Cardiac muscle cell (in vitro differentiated cells and primary cell): ENCODE data around the gene C15orf39. TPM values are rescaled to one million over a fixed set of nuclear protein-coding genes. Genes with fewer than 3 reads are reported as not detected.

Experiments used
- DNase-seq, 2 donors: peaks; one replicate each; pipeline versions ENCODE4 v3.0.0 to v3.0.0-alpha.2; 2010 to 2017; ENCODE audit warnings: low read depth in 1 of 2, low spot score in 1 of 2
- H3K27ac ChIP-seq: fragments of 200-600 bp; sonication (generic); 2 replicates; pipeline ENCODE4 v1.5.1; 2016
- H3K27me3 ChIP-seq: fragments of 200-600 bp; sonication (generic); 2 replicates; pipeline ENCODE4 v1.6.0; 2016; ENCODE audit warnings: control low read depth
- H3K36me3 ChIP-seq: fragments of 200-600 bp; sonication (generic); 2 replicates; pipeline ENCODE4 v1.5.1; 2016; ENCODE audit warnings: control low read depth
- H3K4me1 ChIP-seq: fragments of 200-600 bp; sonication (generic); 2 replicates; pipeline ENCODE4 v1.8.1; 2017; ENCODE audit warnings: low read depth, mild to moderate bottlenecking, mixed run types
- H3K4me3 ChIP-seq: fragments of 200-600 bp; sonication (generic); 2 replicates; pipeline ENCODE4 v1.5.1; 2016; ENCODE audit warnings: mild to moderate bottlenecking
- H3K9me3 ChIP-seq: fragments of 200-600 bp; sonication (generic); 2 replicates; pipeline ENCODE4 v1.5.1; 2017; ENCODE audit warnings: low read depth, mild to moderate bottlenecking, control low read depth
- polyA plus RNA-seq: library from polyadenylated mRNA; unstranded; fragments of >200 nt; fragmentation: Nextera tagmentation; extraction: Ambion mirVana; gene quantifications from 2 replicates; pipeline ENCODE4 v1.2.1, GENCODE V29; 2016
- total RNA-seq: library from RNA; depleted of rRNA; stranded (reverse); fragments of >200 nt; gene quantifications from 2 replicates; pipeline ENCODE4 v1.2.3, GENCODE V29; 2016
- TF ChIP-seq, protein P1 (sequence below): IDR thresholded peaks from 2 replicates; pipeline ENCODE4 v1.5.1; 2012; ENCODE audit warnings: low read depth, mild to moderate bottlenecking, low read length

C15orf39 gene
- total and polyA plus RNA-seq, 2 experiments from 2014 or later, result 8.6 to 35.1 TPM

GRCh38 chr15:75195122-75195765 lies 6.4 kb upstream of the C15orf39 start:
- H3K27me3 ChIP-seq, result no peaks in the 10 kb centered on the region
- peak; percentile 40 to 82 for DNase-seq
- peaks cover 31% of the 10 kb centered on the region for H3K4me1 ChIP-seq
- no peaks in the 10 kb centered on the region for H3K36me3 ChIP-seq
- H3K4me3 ChIP-seq, result no peak overlapping the region
- no peaks in the 10 kb centered on the region for H3K9me3 ChIP-seq
- TF ChIP-seq, protein P1, sequence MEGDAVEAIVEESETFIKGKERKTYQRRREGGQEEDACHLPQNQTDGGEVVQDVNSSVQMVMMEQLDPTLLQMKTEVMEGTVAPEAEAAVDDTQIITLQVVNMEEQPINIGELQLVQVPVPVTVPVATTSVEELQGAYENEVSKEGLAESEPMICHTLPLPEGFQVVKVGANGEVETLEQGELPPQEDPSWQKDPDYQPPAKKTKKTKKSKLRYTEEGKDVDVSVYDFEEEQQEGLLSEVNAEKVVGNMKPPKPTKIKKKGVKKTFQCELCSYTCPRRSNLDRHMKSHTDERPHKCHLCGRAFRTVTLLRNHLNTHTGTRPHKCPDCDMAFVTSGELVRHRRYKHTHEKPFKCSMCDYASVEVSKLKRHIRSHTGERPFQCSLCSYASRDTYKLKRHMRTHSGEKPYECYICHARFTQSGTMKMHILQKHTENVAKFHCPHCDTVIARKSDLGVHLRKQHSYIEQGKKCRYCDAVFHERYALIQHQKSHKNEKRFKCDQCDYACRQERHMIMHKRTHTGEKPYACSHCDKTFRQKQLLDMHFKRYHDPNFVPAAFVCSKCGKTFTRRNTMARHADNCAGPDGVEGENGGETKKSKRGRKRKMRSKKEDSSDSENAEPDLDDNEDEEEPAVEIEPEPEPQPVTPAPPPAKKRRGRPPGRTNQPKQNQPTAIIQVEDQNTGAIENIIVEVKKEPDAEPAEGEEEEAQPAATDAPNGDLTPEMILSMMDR, result no peak
- no peak overlapping the region for H3K27ac ChIP-seq

- H3K27me3 ChIP-seq, result no peaks in the 10 kb centered on the region
- DNase-seq, result peak in 1 of 2 donors; percentile 50
- TF ChIP-seq, protein P1, result no peak
- H3K4me3 ChIP-seq, result no peak overlapping the region
- peaks cover 37% of the 10 kb centered on the region for H3K4me1 ChIP-seq
- no peak overlapping the region for H3K27ac ChIP-seq
- H3K36me3 ChIP-seq, result no peaks in the 10 kb centered on the region
- no peaks in the 10 kb centered on the region for H3K9me3 ChIP-seq
Measured at GRCh38 chr15:75195766-75196241, 5.9 kb upstream of the C15orf39 start.

DNA sequence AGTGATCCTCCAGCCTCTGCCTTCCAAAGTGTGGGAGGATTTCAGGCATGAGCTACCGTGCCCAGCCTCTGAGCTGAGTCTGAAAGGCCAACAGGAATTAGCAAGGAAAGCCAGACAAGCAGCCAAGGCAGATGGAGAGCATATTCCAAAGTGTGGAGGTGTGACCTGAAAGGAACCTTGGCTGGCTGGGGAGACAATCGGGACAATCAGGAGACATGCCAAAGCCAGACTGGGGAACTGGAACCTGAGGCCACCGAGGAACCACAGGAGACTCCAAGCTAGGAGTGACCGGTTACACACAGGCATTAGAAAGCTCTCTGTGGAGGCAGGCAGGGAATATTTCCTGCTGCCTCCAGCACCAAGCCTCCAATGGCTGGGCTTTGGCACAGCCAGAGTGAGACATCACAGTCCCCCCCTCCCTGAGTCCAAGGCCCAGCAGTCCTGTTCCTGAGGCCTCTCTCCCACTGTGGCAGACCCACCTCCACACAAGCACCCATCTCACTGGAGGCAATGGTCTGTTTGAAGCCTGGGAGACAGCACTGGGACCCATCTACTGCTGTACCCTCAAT lies 4.5 kb upstream of the C15orf39 start:
- Histone ChIP-seq H3K36me3 (no peaks in the 10 kb centered on the region), H3K27ac (no peak overlapping the region), H3K4me1 (peaks cover 41% of the 10 kb centered on the region), H3K9me3 (no peaks in the 10 kb centered on the region), H3K4me3 (no peak overlapping the region), H3K27me3 (no peaks in the 10 kb centered on the region)
- no peak for DNase-seq
- TF ChIP-seq, protein P1, result no peak

DNA sequence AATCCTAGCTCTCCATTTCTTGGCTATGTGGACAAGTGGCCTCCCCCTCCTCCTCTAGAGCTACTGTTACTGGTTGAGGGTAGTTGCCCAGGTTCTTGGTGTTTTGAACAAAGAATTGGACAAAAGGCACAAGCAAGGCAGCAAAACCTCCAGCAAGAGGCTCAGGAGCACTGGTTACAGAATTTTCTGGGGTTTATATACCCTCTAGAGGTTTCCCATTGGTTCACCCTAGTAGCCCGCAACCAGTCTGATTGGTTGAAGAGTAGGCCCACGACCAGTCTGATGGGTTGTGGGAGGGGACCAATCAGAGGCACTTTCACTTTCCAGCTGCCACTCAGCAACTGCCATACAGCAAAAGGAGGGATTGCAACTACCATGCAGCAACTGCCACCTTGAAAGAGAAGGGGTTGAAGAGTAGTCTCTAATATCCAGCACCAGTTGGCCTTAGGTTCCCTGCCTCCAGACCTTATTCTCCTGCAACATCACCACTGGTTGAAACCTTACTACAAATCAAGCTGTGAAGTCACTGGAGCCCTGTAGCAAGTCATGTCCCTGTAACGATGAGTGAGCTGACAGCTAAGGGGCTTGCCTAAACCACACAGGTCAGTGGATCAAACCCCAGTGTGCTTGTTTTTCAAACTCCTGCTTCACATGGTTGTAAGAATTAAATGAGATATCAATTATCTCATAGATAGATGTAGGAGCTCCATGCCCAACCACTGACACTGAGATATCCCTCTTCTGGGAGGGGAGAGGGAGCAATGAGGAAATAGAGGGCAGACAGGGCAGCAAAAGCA lies 2.9 kb upstream of the C15orf39 start:
- no peaks in the 10 kb centered on the region for H3K27me3 ChIP-seq
- no peaks in the 10 kb centered on the region for H3K9me3 ChIP-seq
- no peak overlapping the region for H3K4me3 ChIP-seq
- no peaks in the 10 kb centered on the region for H3K36me3 ChIP-seq
- peak; percentile 34 to 73 for DNase-seq
- peaks cover 43% of the 10 kb centered on the region for H3K4me1 ChIP-seq
- TF ChIP-seq, protein P1, result no peak
- H3K27ac ChIP-seq, result no peak overlapping the region

GRCh38 chr15:75199357-75199940 lies 2.2 kb upstream of the C15orf39 start:
- Histone ChIP-seq H3K27ac (peak overlapping the region; percentile 56), H3K9me3 (no peaks in the 10 kb centered on the region), H3K27me3 (no peaks in the 10 kb centered on the region), H3K36me3 (no peaks in the 10 kb centered on the region), H3K4me1 (peaks cover 43% of the 10 kb centered on the region), H3K4me3 (no peak overlapping the region)
- TF ChIP-seq, protein P1, result no peak
- DNase-seq, result no peak
